Neuronal stem cell (in vitro differentiated cells): ENCODE data around the gene DLX2.

Experiments
- DNase-seq: peaks from one replicate; pipeline ENCODE4 v3.0.0-alpha.2; 2013; ENCODE audit warnings: low spot score
- H2AFZ ChIP-seq: one replicate; pipeline ENCODE4 v1.6.1; 2013; ENCODE audit warnings: mild to moderate bottlenecking, low read length, inconsistent platforms
- H2AK5ac ChIP-seq: 2 replicates; pipeline ENCODE4 v1.6.1; 2013; ENCODE audit warnings: low read depth, mild to moderate bottlenecking, inconsistent platforms, low read length, moderate library complexity, mixed read lengths
- H2BK120ac ChIP-seq: 2 replicates; pipeline ENCODE4 v1.6.1; 2013; ENCODE audit warnings: low read depth, mild to moderate bottlenecking, inconsistent platforms, low read length, moderate library complexity, mixed read lengths
- H2BK12ac ChIP-seq: one replicate; pipeline ENCODE4 v1.6.1; 2013; ENCODE audit warnings: low read length, inconsistent platforms
- H2BK15ac ChIP-seq: 2 replicates; pipeline ENCODE4 v1.6.1; 2013; ENCODE audit warnings: mild to moderate bottlenecking, low read length, inconsistent platforms, mixed read lengths
- H2BK5ac ChIP-seq: one replicate; pipeline ENCODE4 v1.6.1; 2013; ENCODE audit warnings: inconsistent platforms, mild to moderate bottlenecking, low read length, moderate library complexity
- H3K14ac ChIP-seq: one replicate; pipeline ENCODE4 v1.6.1; 2013; ENCODE audit warnings: low read length, inconsistent platforms
- H3K18ac ChIP-seq: 2 replicates; pipeline ENCODE4 v1.6.1; 2013; ENCODE audit warnings: low read length, inconsistent platforms
- H3K23ac ChIP-seq: 2 replicates; pipeline ENCODE4 v1.6.1; 2013; ENCODE audit warnings: low read depth, mild to moderate bottlenecking, mixed read lengths, low read length, inconsistent platforms; ENCODE audit not compliant: poor library complexity
- H3K27ac ChIP-seq: replicated peaks from 3 replicates; pipeline ENCODE4 v1.5.1; 2013; ENCODE audit warnings: low read length, inconsistent platforms
- H3K27me3 ChIP-seq, 3 experiments: 2 replicates each; pipeline ENCODE4 v1.6.1; 2013; ENCODE audit warnings: low read length in 3 of 3, mild to moderate bottlenecking in 2 of 3, inconsistent platforms in 1 of 3, low read depth in 1 of 3, mixed read lengths in 1 of 3, moderate library complexity in 1 of 3; ENCODE audit not compliant: control insufficient read depth in 3 of 3, insufficient read depth in 3 of 3
- H3K36me3 ChIP-seq, 2 donors: replicated peaks in 1 of 2; 2 replicates each; pipeline ENCODE4 v1.6.1; 2013; ENCODE audit warnings: low read length in 2 of 2; ENCODE audit not compliant: control insufficient read depth in 2 of 2, insufficient read depth in 2 of 2
- H3K4ac ChIP-seq: 2 replicates; pipeline ENCODE4 v1.6.1; 2013; ENCODE audit warnings: inconsistent platforms, mild to moderate bottlenecking, low read length, moderate library complexity
- H3K4me1 ChIP-seq, 2 donors: 1 replicate in 1 of 2; 2 replicates in 1 of 2; pipeline ENCODE4 v1.6.1; 2013; ENCODE audit warnings: low read length in 2 of 2, low read depth in 1 of 2; ENCODE audit not compliant: control insufficient read depth in 2 of 2, insufficient read depth in 1 of 2
- H3K4me2 ChIP-seq: one replicate; pipeline ENCODE4 v1.6.1; 2013; ENCODE audit warnings: mild to moderate bottlenecking, low read length, inconsistent platforms; ENCODE audit not compliant: insufficient read depth, poor library complexity, severe bottlenecking
- H3K4me3 ChIP-seq, 2 donors: 2 replicates each; pipeline ENCODE4 v1.5.1; 2013; ENCODE audit warnings: low read length in 2 of 2, mild to moderate bottlenecking in 2 of 2, inconsistent platforms in 1 of 2, moderate library complexity in 1 of 2
- H3K79me1 ChIP-seq: one replicate; pipeline ENCODE4 v1.6.1; 2013; ENCODE audit warnings: low read depth, mild to moderate bottlenecking, inconsistent platforms, low read length, moderate library complexity
- H3K9ac ChIP-seq: one replicate; pipeline ENCODE4 v1.6.1; 2013; ENCODE audit warnings: mild to moderate bottlenecking, low read depth, low read length, inconsistent platforms; ENCODE audit not compliant: poor library complexity
- H3K9me3 ChIP-seq, 2 donors: replicated peaks in 1 of 2; 2 replicates each; pipeline versions ENCODE3 to v1.6.1; 2013; ENCODE audit warnings: low read length in 2 of 2, mild to moderate bottlenecking in 2 of 2, inconsistent platforms in 1 of 2, low read depth in 1 of 2, mixed read lengths in 1 of 2, moderate library complexity in 1 of 2; ENCODE audit not compliant: control insufficient read depth in 2 of 2, insufficient read depth in 1 of 2
- H4K8ac ChIP-seq: one replicate; pipeline ENCODE4 v1.6.1; 2013; ENCODE audit warnings: low read depth, mild to moderate bottlenecking, inconsistent platforms, low read length, moderate library complexity
- H4K91ac ChIP-seq: one replicate; pipeline ENCODE4 v1.6.1; 2013; ENCODE audit warnings: low read length, low read depth, mild to moderate bottlenecking, inconsistent platforms; ENCODE audit not compliant: poor library complexity
- WGBS, 2 donors: extraction: QIAGEN DNeasy Blood & Tissue Kit; methylation state at CpG; one replicate each; pipeline ENCODE4 v1.1.7; 2013; ENCODE audit warnings: missing lambda C conversion rate in 2 of 2, mixed read lengths in 1 of 2; ENCODE audit not compliant: insufficient read length in 2 of 2, insufficient replicate concordance in 1 of 2; ENCODE audit errors: extremely low coverage in 2 of 2; 5-methylcytosine and 5-hydroxymethylcytosine counted together

Gene DLX2

GRCh38 chr2:172100080-172100934, 2.4 kb downstream of the DLX2 start:
- peaks cover 49 to 88% (median 87%) of the 10 kb centered on the region in 3 experiments for H3K27me3 ChIP-seq

DNA sequence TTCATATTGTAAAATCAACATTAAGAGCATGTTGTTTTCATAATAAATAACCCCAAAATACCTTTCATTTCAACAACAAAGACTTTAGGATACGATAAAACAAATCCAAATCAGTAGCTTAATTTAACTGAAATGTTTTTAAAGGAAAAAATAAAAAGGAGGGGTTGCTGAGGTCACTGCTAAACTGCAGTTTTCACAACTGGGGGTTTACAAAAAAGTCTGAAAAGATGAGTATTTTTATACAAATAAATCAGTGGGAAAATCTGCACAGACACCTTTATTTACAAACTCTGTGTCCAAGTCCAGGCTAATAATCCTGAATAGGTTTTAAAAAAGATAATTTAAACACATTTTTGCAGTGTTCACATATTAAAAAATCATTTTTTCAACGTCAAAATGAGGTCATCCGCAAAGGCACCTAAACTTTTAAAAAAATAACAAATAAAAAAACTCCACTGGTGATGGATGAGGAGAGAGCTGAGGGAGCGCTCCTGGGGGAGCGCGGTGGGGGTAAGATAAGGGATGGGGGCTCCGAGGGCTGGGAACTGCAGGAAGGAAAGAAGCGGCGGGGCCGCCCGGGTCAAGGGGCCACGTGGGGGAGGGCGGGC, 3.1 kb downstream of the DLX2 start:
- H3K4me3 ChIP-seq, result peak overlapping the region in 1 of 2 donors; percentile 37
- no peak for DNase-seq

More at GRCh38 chr2:172100080-172100934, 2.4 kb downstream of the DLX2 start:
- H2BK15ac ChIP-seq, result peak overlapping the region; percentile 68
- H2AK5ac ChIP-seq, result peak overlapping the region; percentile 11
- H3K4me1 ChIP-seq, result peaks cover 23 to 56% of the 10 kb centered on the region in 2 donors
- H3K9ac ChIP-seq, result no peak overlapping the region
- H4K8ac ChIP-seq, result no peak overlapping the region
- H3K79me1 ChIP-seq, result no peaks in the 10 kb centered on the region
- peak overlapping the region; percentile 74 for H3K4me2 ChIP-seq
- H3K4me3 ChIP-seq, result peak overlapping the region in 1 of 2 donors; percentile 9
- H3K18ac ChIP-seq, result peak overlapping the region; percentile 87
- peaks cover 0 to 1% of the 10 kb centered on the region in 2 donors for H3K9me3 ChIP-seq
- no peaks in the 10 kb centered on the region for H3K36me3 ChIP-seq
- H3K4ac ChIP-seq, result no peak overlapping the region
- no peak overlapping the region for H2BK120ac ChIP-seq
- WGBS, 2 donors, result no CpG with 5 or more reads among the region's 72 CpGs
- H2AFZ ChIP-seq, result peak overlapping the region; percentile 95
- H4K91ac ChIP-seq, result no peak overlapping the region
- H2BK12ac ChIP-seq, result peak overlapping the region; percentile 35
- no peak overlapping the region for H3K27ac ChIP-seq
- peak overlapping the region; percentile 97 for H3K23ac ChIP-seq
- DNase-seq, result peak; percentile 37
- no peak overlapping the region for H2BK5ac ChIP-seq
- no peak overlapping the region for H3K14ac ChIP-seq

DNA sequence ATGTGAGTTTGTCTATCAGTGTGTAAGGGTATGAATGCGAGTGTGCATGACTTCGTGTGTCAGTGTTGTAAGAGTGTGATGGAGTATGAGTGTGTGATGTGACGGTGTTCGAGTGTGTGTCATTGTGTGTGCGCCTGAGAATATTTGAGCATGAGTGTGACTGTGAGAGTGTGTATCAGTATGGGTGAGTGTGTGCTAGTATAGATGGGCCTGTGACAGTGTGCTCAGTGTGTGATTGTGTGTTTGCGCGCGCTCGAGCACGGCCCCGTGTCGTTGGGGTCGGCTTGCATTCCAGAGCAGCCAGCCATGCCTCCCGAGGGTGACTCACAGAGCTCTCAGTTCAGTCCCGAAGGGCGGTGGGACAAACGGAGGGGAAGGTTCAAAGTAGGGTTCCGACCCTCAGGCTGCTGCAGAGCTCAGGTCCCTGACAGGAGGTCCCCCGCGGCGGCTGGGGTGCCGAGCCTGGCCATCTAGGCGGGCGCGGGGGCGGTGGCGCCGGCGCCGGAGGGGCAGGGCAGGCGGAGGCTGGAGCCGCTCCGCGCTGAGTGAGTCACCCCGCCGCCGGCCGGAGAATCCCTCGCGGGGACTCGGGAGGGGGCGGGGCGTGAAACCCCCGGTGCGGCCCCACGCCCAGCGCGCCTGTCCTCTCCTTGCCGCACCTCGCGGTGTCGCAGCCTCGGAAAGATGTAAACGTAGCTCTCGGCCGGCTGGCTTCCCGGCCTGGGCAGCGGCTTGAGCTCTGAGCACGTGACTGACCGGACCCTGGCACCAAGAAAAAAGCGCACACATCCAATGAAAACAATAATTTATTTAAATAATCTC, 3.8 kb downstream of the DLX2 start:
- Histone ChIP-seq H2BK12ac (no peak overlapping the region), H2AK5ac (no peak overlapping the region), H2BK5ac (no peak overlapping the region), H3K36me3 (no peaks in the 10 kb centered on the region), H3K18ac (peak overlapping the region; percentile 53), H3K4me2 (peak overlapping the region; percentile 78), H4K8ac (no peak overlapping the region), H3K79me1 (no peaks in the 10 kb centered on the region), H4K91ac (no peak overlapping the region), H3K27me3 (peaks cover 59 to 93% (median 92%) of the 10 kb centered on the region in 3 experiments), H2BK15ac (no peak overlapping the region), H3K9ac (peak overlapping the region; percentile 54), H3K27ac (no peak overlapping the region), H2BK120ac (no peak overlapping the region), H2AFZ (peak overlapping the region; percentile 89), H3K4ac (no peak overlapping the region), H3K14ac (no peak overlapping the region), H3K23ac (peak overlapping the region; percentile 94), H3K4me3 (peak overlapping the region; percentile 37 to 60), H3K9me3 (peaks cover 0 to 1% of the 10 kb centered on the region in 2 donors), H3K4me1 (peaks cover 27 to 58% of the 10 kb centered on the region in 2 donors)
- WGBS, 2 donors, result 100% methylated on average over 2 of the region's 61 CpGs; no CpG with 5 or more reads in 1 of the 2 donors
- DNase-seq, result peak; percentile 58

More for the DNA sequence above, 3.1 kb downstream of the DLX2 start:
- Histone ChIP-seq H2BK5ac (no peak overlapping the region), H2BK120ac (no peak overlapping the region), H3K27ac (no peak overlapping the region), H2BK12ac (no peak overlapping the region), H3K4ac (no peak overlapping the region), H2AFZ (peak overlapping the region; percentile 95), H2BK15ac (no peak overlapping the region), H2AK5ac (no peak overlapping the region), H3K36me3 (no peaks in the 10 kb centered on the region), H3K4me2 (peak overlapping the region; percentile 78), H3K18ac (no peak overlapping the region), H3K14ac (no peak overlapping the region), H4K91ac (no peak overlapping the region), H3K9me3 (peaks cover 0 to 1% of the 10 kb centered on the region in 2 donors), H4K8ac (no peak overlapping the region), H3K27me3 (peaks cover 53 to 90% (median 89%) of the 10 kb centered on the region in 3 experiments), H3K79me1 (no peaks in the 10 kb centered on the region), H3K23ac (no peak overlapping the region), H3K4me1 (peaks cover 27 to 58% of the 10 kb centered on the region in 2 donors), H3K9ac (no peak overlapping the region)
- WGBS, 2 donors, result no CpG with 5 or more reads among the region's 13 CpGs
